Tibial artery (tissue), 4 donors: Measurements from ENCODE around the gene MAP3K4.

Experiments
- DNase-seq, 2 donors: peaks; one replicate each; pipeline ENCODE4 v3.0.0-alpha.2; 2019
- H3K27ac ChIP-seq, 2 donors: fragments of 200-600 bp; sonication (generic) in 1 of 2; 1 replicate in 1 of 2; 2 replicates in 1 of 2; pipeline ENCODE4 v1.5.1; 2018 to 2019; ENCODE audit warnings: mild to moderate bottlenecking in 1 of 2
- H3K27me3 ChIP-seq, 2 donors: fragments of 200-600 bp; sonication (generic) in 1 of 2; one replicate each; pipeline versions ENCODE4 v1.5.1 to v1.6.0; 2016 to 2019
- H3K36me3 ChIP-seq, 3 donors: fragments of 200-600 bp; sonication (generic) in 2 of 3; one replicate each; pipeline ENCODE4 v1.5.1; 2016 to 2019; ENCODE audit warnings: mild to moderate bottlenecking in 2 of 3
- H3K4me1 ChIP-seq, 4 donors: fragments of 200-600 bp; sonication (generic) in 2 of 4; 1 replicate in 3 of 4; 2 replicates in 1 of 4; pipeline ENCODE4 v1.5.1; 2016 to 2019
- H3K4me3 ChIP-seq, 2 donors: fragments of 200-600 bp; sonication (generic) in 1 of 2; 1 replicate in 1 of 2; 2 replicates in 1 of 2; pipeline ENCODE4 v1.5.1; 2018 to 2019; ENCODE audit warnings: mild to moderate bottlenecking in 2 of 2
- H3K9me3 ChIP-seq, 3 donors: fragments of 200-600 bp; sonication (generic) in 1 of 3; one replicate each; pipeline ENCODE4 v1.5.1; 2016 to 2019
- CTCF ChIP-seq, 2 experiments: fragments of 200-600 bp in 1 of 2; fragments of 450-650 bp in 1 of 2; IDR thresholded peaks; one replicate each; pipeline ENCODE4 v1.5.1; 2017 to 2019; ENCODE audit warnings: antibody characterized with exemption in 2 of 2, mild to moderate bottlenecking in 1 of 2, moderate library complexity in 1 of 2
- intact Hi-C: fragments of 100-400 bp; cut with DNase I; formaldehyde crosslinking; loops from one replicate; pipeline ENCODE4 v1.15.0; 2023; ENCODE audit warnings: low total_unique reads

Gene MAP3K4

DNA sequence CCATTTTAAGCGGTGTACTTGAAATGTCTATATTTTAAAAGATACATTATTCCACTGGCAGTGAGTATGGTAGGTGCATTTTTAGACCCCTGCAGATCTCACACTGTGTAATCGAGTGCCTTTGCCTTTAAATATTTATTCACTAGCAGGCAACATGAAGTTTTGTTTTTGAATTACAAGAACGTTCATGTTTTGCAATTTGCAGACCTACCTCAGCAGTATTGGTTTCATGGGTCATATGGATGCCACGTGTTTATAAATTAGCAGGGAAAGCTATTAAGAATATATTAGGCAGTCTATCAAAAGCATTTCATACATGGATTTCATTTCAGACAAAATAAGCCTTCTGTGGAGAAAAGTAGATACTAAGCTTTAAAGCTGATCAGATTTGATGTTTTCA, 7.2 kb downstream of the MAP3K4 start:
- intact Hi-C loops = no loop called here
- Histone ChIP-seq H3K4me3 (no peak overlapping the region), H3K36me3 (no peaks in the 10 kb centered on the region), H3K27me3 (no peaks in the 10 kb centered on the region), H3K27ac (no peak overlapping the region), H3K4me1 (peaks cover 0 to 26% (median 9%) of the 10 kb centered on the region in 4 donors), H3K9me3 (no peaks in the 10 kb centered on the region)
- DNase-seq = no peak
- TF ChIP-seq CTCF (IDR thresholded peaks at IDR 0.05) = no peak

- no peaks in the 10 kb centered on the region for H3K27me3 ChIP-seq
- no peak overlapping the region for H3K27ac ChIP-seq
- no peak overlapping the region for H3K4me3 ChIP-seq
- peaks cover 0 to 26% (median 6%) of the 10 kb centered on the region in 4 donors for H3K4me1 ChIP-seq
- intact Hi-C loops = no loop called here
- H3K9me3 ChIP-seq = no peaks in the 10 kb centered on the region
- H3K36me3 ChIP-seq = no peaks in the 10 kb centered on the region
- no peak for TF ChIP-seq CTCF (IDR thresholded peaks at IDR 0.05)
- DNase-seq = no peak
Observed at GRCh38 chr6:160999516-160999915, 7.9 kb downstream of the MAP3K4 start.

DNA sequence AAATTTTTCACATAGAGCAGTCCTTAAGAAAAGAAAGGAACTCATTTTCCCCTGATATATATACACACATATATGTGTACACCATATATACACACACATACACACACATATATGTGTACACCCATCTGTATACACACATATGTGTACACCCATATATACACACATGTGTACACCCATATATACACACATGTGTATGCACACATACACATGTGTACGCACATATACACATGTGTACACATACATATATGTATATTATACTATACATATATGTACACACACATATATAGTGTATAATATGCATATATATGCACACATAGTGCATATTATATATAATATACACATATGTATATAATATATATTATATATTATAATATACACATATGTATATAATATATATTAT, 9.1 kb downstream of the MAP3K4 start:
- H3K36me3 ChIP-seq = no peaks in the 10 kb centered on the region
- H3K27ac ChIP-seq = no peak overlapping the region
- no peak overlapping the region for H3K4me3 ChIP-seq
- no peaks in the 10 kb centered on the region for H3K27me3 ChIP-seq
- H3K4me1 ChIP-seq = peaks cover 0 to 21% (median 5%) of the 10 kb centered on the region in 4 donors
- H3K9me3 ChIP-seq = no peaks in the 10 kb centered on the region
- DNase-seq = no peak
- intact Hi-C loops = no loop called here
- TF ChIP-seq CTCF (IDR thresholded peaks at IDR 0.05) = no peak

- Histone ChIP-seq H3K27me3 (no peaks in the 10 kb centered on the region), H3K36me3 (no peaks in the 10 kb centered on the region), H3K9me3 (no peaks in the 10 kb centered on the region), H3K27ac (no peak overlapping the region), H3K4me3 (no peak overlapping the region), H3K4me1 (peaks cover 0 to 14% (median 4%) of the 10 kb centered on the region in 4 donors)
- no peak for DNase-seq
- intact Hi-C loops = no loop called here
- no peak for TF ChIP-seq CTCF (IDR thresholded peaks at IDR 0.05)
Observed at GRCh38 chr6:161001421-161001820, 9.9 kb downstream of the MAP3K4 start.

- TF ChIP-seq CTCF (IDR thresholded peaks at IDR 0.05) = no peak
- intact Hi-C loops = no loop called here
- Histone ChIP-seq H3K4me1 (peaks cover 0 to 13% (median 2%) of the 10 kb centered on the region in 4 donors), H3K27me3 (no peaks in the 10 kb centered on the region), H3K4me3 (no peak overlapping the region), H3K36me3 (no peaks in the 10 kb centered on the region), H3K27ac (no peak overlapping the region), H3K9me3 (no peaks in the 10 kb centered on the region)
- DNase-seq = no peak
Observed at GRCh38 chr6:161003336-161003735, 11.8 kb downstream of the MAP3K4 start.

DNA sequence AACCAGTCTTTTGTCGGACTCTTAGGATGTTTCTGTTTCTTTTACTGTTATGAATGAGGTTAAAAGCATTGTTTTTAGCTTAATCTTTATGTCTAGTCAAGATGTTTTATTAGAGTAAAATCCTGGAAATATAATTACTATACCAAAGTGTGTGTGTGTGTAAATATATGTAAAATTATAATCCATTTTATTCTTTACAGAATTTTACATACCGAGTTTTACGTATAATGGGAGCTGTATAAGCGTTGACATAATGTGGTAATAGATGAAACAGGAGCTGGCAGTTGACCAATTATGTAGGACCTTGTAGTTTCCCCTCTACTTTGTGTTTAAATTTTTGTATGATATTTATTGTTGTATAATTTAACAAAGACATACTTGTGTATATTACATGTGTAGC, 16.7 kb downstream of the MAP3K4 start:
- H3K27ac ChIP-seq = no peak overlapping the region
- DNase-seq = no peak
- no peak overlapping the region for H3K4me3 ChIP-seq
- intact Hi-C loops = loop anchor here (2.0 kb wide), 1 partner anchor 53 kb away; no protein-coding TSS in a partner anchor
- H3K9me3 ChIP-seq = no peaks in the 10 kb centered on the region
- H3K4me1 ChIP-seq = peaks cover 0 to 37% (median 23%) of the 10 kb centered on the region in 4 donors
- H3K27me3 ChIP-seq = no peaks in the 10 kb centered on the region
- H3K36me3 ChIP-seq = no peaks in the 10 kb centered on the region
- no peak for TF ChIP-seq CTCF (IDR thresholded peaks at IDR 0.05)
